Neuronal stem cell (in vitro differentiated cells): Measurements from ENCODE around the gene CYB561D1.
A peak's percentile ranks its signal among the peaks of the same experiment; 100 is the strongest.

Experiments
- DNase-seq: peaks from one replicate; pipeline ENCODE4 v3.0.0-alpha.2; 2013; ENCODE audit warnings: low spot score
- H2AFZ ChIP-seq: one replicate; pipeline ENCODE4 v1.6.1; 2013; ENCODE audit warnings: mild to moderate bottlenecking, low read length, inconsistent platforms
- H2AK5ac ChIP-seq: 2 replicates; pipeline ENCODE4 v1.6.1; 2013; ENCODE audit warnings: low read depth, mild to moderate bottlenecking, inconsistent platforms, low read length, moderate library complexity, mixed read lengths
- H2BK120ac ChIP-seq: 2 replicates; pipeline ENCODE4 v1.6.1; 2013; ENCODE audit warnings: low read depth, mild to moderate bottlenecking, inconsistent platforms, low read length, moderate library complexity, mixed read lengths
- H2BK12ac ChIP-seq: one replicate; pipeline ENCODE4 v1.6.1; 2013; ENCODE audit warnings: low read length, inconsistent platforms
- H2BK15ac ChIP-seq: 2 replicates; pipeline ENCODE4 v1.6.1; 2013; ENCODE audit warnings: mild to moderate bottlenecking, low read length, inconsistent platforms, mixed read lengths
- H2BK5ac ChIP-seq: one replicate; pipeline ENCODE4 v1.6.1; 2013; ENCODE audit warnings: inconsistent platforms, mild to moderate bottlenecking, low read length, moderate library complexity
- H3K14ac ChIP-seq: one replicate; pipeline ENCODE4 v1.6.1; 2013; ENCODE audit warnings: low read length, inconsistent platforms
- H3K18ac ChIP-seq: 2 replicates; pipeline ENCODE4 v1.6.1; 2013; ENCODE audit warnings: low read length, inconsistent platforms
- H3K23ac ChIP-seq: 2 replicates; pipeline ENCODE4 v1.6.1; 2013; ENCODE audit warnings: low read depth, mild to moderate bottlenecking, mixed read lengths, low read length, inconsistent platforms; ENCODE audit not compliant: poor library complexity
- H3K27ac ChIP-seq: replicated peaks from 3 replicates; pipeline ENCODE4 v1.5.1; 2013; ENCODE audit warnings: low read length, inconsistent platforms
- H3K27me3 ChIP-seq, 3 experiments: 2 replicates each; pipeline ENCODE4 v1.6.1; 2013; ENCODE audit warnings: low read length in 3 of 3, mild to moderate bottlenecking in 2 of 3, inconsistent platforms in 1 of 3, low read depth in 1 of 3, mixed read lengths in 1 of 3, moderate library complexity in 1 of 3; ENCODE audit not compliant: control insufficient read depth in 3 of 3, insufficient read depth in 3 of 3
- H3K36me3 ChIP-seq, 2 donors: replicated peaks in 1 of 2; 2 replicates each; pipeline ENCODE4 v1.6.1; 2013; ENCODE audit warnings: low read length in 2 of 2; ENCODE audit not compliant: control insufficient read depth in 2 of 2, insufficient read depth in 2 of 2
- H3K4ac ChIP-seq: 2 replicates; pipeline ENCODE4 v1.6.1; 2013; ENCODE audit warnings: inconsistent platforms, mild to moderate bottlenecking, low read length, moderate library complexity
- H3K4me1 ChIP-seq, 2 donors: 1 replicate in 1 of 2; 2 replicates in 1 of 2; pipeline ENCODE4 v1.6.1; 2013; ENCODE audit warnings: low read length in 2 of 2, low read depth in 1 of 2; ENCODE audit not compliant: control insufficient read depth in 2 of 2, insufficient read depth in 1 of 2
- H3K4me2 ChIP-seq: one replicate; pipeline ENCODE4 v1.6.1; 2013; ENCODE audit warnings: mild to moderate bottlenecking, low read length, inconsistent platforms; ENCODE audit not compliant: insufficient read depth, poor library complexity, severe bottlenecking
- H3K4me3 ChIP-seq, 2 donors: 2 replicates each; pipeline ENCODE4 v1.5.1; 2013; ENCODE audit warnings: low read length in 2 of 2, mild to moderate bottlenecking in 2 of 2, inconsistent platforms in 1 of 2, moderate library complexity in 1 of 2
- H3K79me1 ChIP-seq: one replicate; pipeline ENCODE4 v1.6.1; 2013; ENCODE audit warnings: low read depth, mild to moderate bottlenecking, inconsistent platforms, low read length, moderate library complexity
- H3K9ac ChIP-seq: one replicate; pipeline ENCODE4 v1.6.1; 2013; ENCODE audit warnings: mild to moderate bottlenecking, low read depth, low read length, inconsistent platforms; ENCODE audit not compliant: poor library complexity
- H3K9me3 ChIP-seq, 2 donors: replicated peaks in 1 of 2; 2 replicates each; pipeline versions ENCODE3 to v1.6.1; 2013; ENCODE audit warnings: low read length in 2 of 2, mild to moderate bottlenecking in 2 of 2, inconsistent platforms in 1 of 2, low read depth in 1 of 2, mixed read lengths in 1 of 2, moderate library complexity in 1 of 2; ENCODE audit not compliant: control insufficient read depth in 2 of 2, insufficient read depth in 1 of 2
- H4K8ac ChIP-seq: one replicate; pipeline ENCODE4 v1.6.1; 2013; ENCODE audit warnings: low read depth, mild to moderate bottlenecking, inconsistent platforms, low read length, moderate library complexity
- H4K91ac ChIP-seq: one replicate; pipeline ENCODE4 v1.6.1; 2013; ENCODE audit warnings: low read length, low read depth, mild to moderate bottlenecking, inconsistent platforms; ENCODE audit not compliant: poor library complexity
- WGBS, 2 donors: extraction: QIAGEN DNeasy Blood & Tissue Kit; methylation state at CpG; one replicate each; pipeline ENCODE4 v1.1.7; 2013; ENCODE audit warnings: missing lambda C conversion rate in 2 of 2, mixed read lengths in 1 of 2; ENCODE audit not compliant: insufficient read length in 2 of 2, insufficient replicate concordance in 1 of 2; ENCODE audit errors: extremely low coverage in 2 of 2; 5-methylcytosine and 5-hydroxymethylcytosine counted together

CYB561D1 gene

GRCh38 chr1:109546311-109547109 lies 52.6 kb downstream of the CYB561D1 start:
- Histone ChIP-seq H3K4me3 (peak overlapping the region in 1 of 2 donors; percentile 77), H2BK120ac (no peak overlapping the region), H3K79me1 (peaks cover 5% of the 10 kb centered on the region), H3K4ac (no peak overlapping the region), H3K27me3 (peaks cover 0 to 2% (median 0%) of the 10 kb centered on the region in 3 experiments), H3K36me3 (no peaks in the 10 kb centered on the region), H2AK5ac (no peak overlapping the region), H3K4me2 (no peak overlapping the region), H3K4me1 (peaks cover 2 to 17% of the 10 kb centered on the region in 2 donors), H4K8ac (no peak overlapping the region), H2BK5ac (no peak overlapping the region), H2AFZ (peak overlapping the region; percentile 68), H3K9me3 (no peaks in the 10 kb centered on the region), H3K27ac (no peak overlapping the region), H2BK15ac (no peak overlapping the region), H3K9ac (no peak overlapping the region), H4K91ac (no peak overlapping the region), H2BK12ac (no peak overlapping the region), H3K14ac (no peak overlapping the region), H3K18ac (no peak overlapping the region), H3K23ac (no peak overlapping the region)
- no CpG with 5 or more reads among the region's 5 CpGs for WGBS, 2 donors
- peak; percentile 83 for DNase-seq

GRCh38 chr1:109547463-109548320 lies 53.8 kb downstream of the CYB561D1 start:
- Histone ChIP-seq H2BK5ac (no peak overlapping the region), H2BK120ac (no peak overlapping the region), H3K18ac (no peak overlapping the region), H3K4ac (no peak overlapping the region), H3K23ac (no peak overlapping the region), H3K79me1 (peaks cover 5% of the 10 kb centered on the region), H3K36me3 (peaks cover 0 to 2% of the 10 kb centered on the region in 2 donors), H3K27ac (no peak overlapping the region), H2BK15ac (no peak overlapping the region), H4K91ac (no peak overlapping the region), H2BK12ac (no peak overlapping the region), H3K4me2 (peak overlapping the region; percentile 54), H3K14ac (no peak overlapping the region), H3K9ac (no peak overlapping the region), H3K4me1 (peaks cover 2 to 17% of the 10 kb centered on the region in 2 donors), H4K8ac (no peak overlapping the region), H2AFZ (peak overlapping the region; percentile 87), H3K27me3 (no peaks in the 10 kb centered on the region), H3K9me3 (no peaks in the 10 kb centered on the region), H3K4me3 (peak overlapping the region; percentile 77 to 99), H2AK5ac (no peak overlapping the region)
- DNase-seq = no peak
- WGBS, 2 donors = no CpG with 5 or more reads among the region's 22 CpGs

- peak within 1 kb of the TSS; percentile 98 for H3K18ac ChIP-seq
- peak within 1 kb of the TSS; percentile 98 for H3K23ac ChIP-seq
- peak within 1 kb of the TSS; percentile 87 for H2AFZ ChIP-seq
- H3K9ac ChIP-seq = peak within 1 kb of the TSS; percentile 100
- peak within 1 kb of the TSS; percentile 77 to 99 for H3K4me3 ChIP-seq
- no peaks in the 10 kb centered on the region for H3K9me3 ChIP-seq
- no peak within 1 kb of the TSS for H2BK15ac ChIP-seq
- peak within 1 kb of the TSS; percentile 76 for H3K4me2 ChIP-seq
- peaks cover 2 to 17% of the 10 kb centered on the region in 2 donors for H3K4me1 ChIP-seq
- peak within 1 kb of the TSS; percentile 98 for H3K14ac ChIP-seq
- no peak within 1 kb of the TSS for H2BK12ac ChIP-seq
- no peak within 1 kb of the TSS for H3K4ac ChIP-seq
- peaks cover 0 to 5% of the 10 kb centered on the region in 2 donors for H3K36me3 ChIP-seq
- peak within 1 kb of the TSS; percentile 61 for H2AK5ac ChIP-seq
- H2BK5ac ChIP-seq = no peak within 1 kb of the TSS
- peak; percentile 85 for DNase-seq
- no peak within 1 kb of the TSS for H4K8ac ChIP-seq
- H3K79me1 ChIP-seq = peaks cover 5% of the 10 kb centered on the region
- no peak within 1 kb of the TSS for H2BK120ac ChIP-seq
- WGBS, 2 donors = no CpG with 5 or more reads among the region's 68 CpGs
- H4K91ac ChIP-seq = no peak within 1 kb of the TSS
- peak within 1 kb of the TSS; percentile 71 for H3K27ac ChIP-seq
- no peaks in the 10 kb centered on the region for H3K27me3 ChIP-seq
These were observed 54.7 kb downstream of the CYB561D1 start, which contains the start of gene GNAI3 for GRCh38 chr1:109548321-109549267. TSS of gene GNAI3 (plus strand) at chr1:109548615. CDS start at chr1:109548721, 106 bp downstream.
